Fibroblast of mammary gland (primary cell): Measurements from ENCODE around the gene TMBIM6.

Source experiments
- DNase-seq: peaks from one replicate; pipeline ENCODE4 v3.0.0-alpha.2; 2010; ENCODE audit warnings: low read depth
- H3K4me3 ChIP-seq: 2 replicates; pipeline ENCODE4 v1.5.1; 2011; ENCODE audit warnings: low read depth, mild to moderate bottlenecking, low read length, moderate library complexity; ENCODE audit not compliant: control insufficient read depth
- CTCF ChIP-seq: conservative IDR thresholded peaks from 2 replicates; pipeline ENCODE4 v1.5.1; 2011; ENCODE audit warnings: low read depth, low read length, inconsistent platforms; ENCODE audit not compliant: control insufficient read depth, insufficient read depth

Gene TMBIM6

GRCh38 chr12:49805409-49805808 is 64.1 kb downstream of the TMBIM6 start:
- H3K4me3 ChIP-seq = no peak overlapping the region
- DNase-seq = no peak
- TF ChIP-seq CTCF = no peak

GRCh38 chr12:49806321-49806813 is 65.0 kb downstream of the TMBIM6 start:
- H3K4me3 ChIP-seq = no peak overlapping the region
- TF ChIP-seq CTCF = no peak
- DNase-seq = no peak

GRCh38 chr12:49806877-49807276 is 65.5 kb downstream of the TMBIM6 start:
- H3K4me3 ChIP-seq = no peak overlapping the region
- no peak for TF ChIP-seq CTCF
- no peak for DNase-seq

- no peak for TF ChIP-seq CTCF
- DNase-seq = no peak
- no peak overlapping the region for H3K4me3 ChIP-seq
Measured at GRCh38 chr12:49807991-49808580, 66.7 kb downstream of the TMBIM6 start.

- no peak overlapping the region for H3K4me3 ChIP-seq
- TF ChIP-seq CTCF = no peak
- no peak for DNase-seq
Measured at GRCh38 chr12:49808686-49809380, 67.5 kb downstream of the TMBIM6 start.

- no peak overlapping the region for H3K4me3 ChIP-seq
- no peak for TF ChIP-seq CTCF
- DNase-seq = no peak
Measured at GRCh38 chr12:49809381-49809905, 68.1 kb downstream of the TMBIM6 start.
